Activated CD8-positive, alpha-beta T cell treated with anti-CD3 and anti-CD28 coated beads for 36 hours (primary cell): ENCODE measurements around the gene GPN2. TPM values are rescaled to one million over a fixed set of nuclear protein-coding genes. Genes with fewer than 3 reads are reported as not detected.
A peak's percentile ranks its signal among the peaks of the same experiment; 100 is the strongest.

Experiments used
- ATAC-seq: fragments of 200-7000 bp; cut with Tn5 transposase; one replicate; pipeline ENCODE4 v1.10.0; 2021; ENCODE audit warnings: mild to moderate bottlenecking, moderate library complexity
- CTCF ChIA-PET: fragments of 350-600 bp; sonication (Branson Sonifier 250); formaldehyde crosslinking; loops from one replicate; lab custom pipeline; 2021; ENCODE audit warnings: antibody characterized with exemption; lab: Charles Lee
- POLR2A ChIA-PET: fragments of 350-600 bp; sonication (Branson Sonifier 250); formaldehyde crosslinking; loops from one replicate; lab custom pipeline; 2021; ENCODE audit warnings: antibody characterized with exemption; lab: Charles Lee
- DNase-seq: peaks from one replicate; pipeline ENCODE4 v3.0.0-alpha.2; 2020
- H3K27ac Mint-ChIP-seq: one replicate; pipeline ENCODE4 v1.8.0; 2021; ENCODE audit warnings: mild to moderate bottlenecking, mixed read lengths
- H3K27me3 Mint-ChIP-seq: one replicate; pipeline ENCODE4 v1.8.0; 2021; ENCODE audit warnings: mixed read lengths
- H3K36me3 Mint-ChIP-seq: one replicate; pipeline ENCODE4 v1.8.0; 2021; ENCODE audit warnings: low read depth, mixed read lengths
- H3K4me1 Mint-ChIP-seq: one replicate; pipeline ENCODE4 v1.8.0; 2021; ENCODE audit warnings: low read depth, mixed read lengths
- H3K4me3 Mint-ChIP-seq: one replicate; pipeline ENCODE4 v1.8.0; 2021; ENCODE audit warnings: mild to moderate bottlenecking, moderate library complexity, mixed read lengths
- H3K9me3 Mint-ChIP-seq: one replicate; pipeline ENCODE4 v1.8.0; 2021; ENCODE audit warnings: mixed read lengths
- CTCF ChIP-seq: fragments of 200-600 bp; IDR thresholded peaks from one replicate; pipeline ENCODE4 v1.8.0; 2022; ENCODE audit warnings: antibody characterized with exemption, mild to moderate bottlenecking
- intact Hi-C: fragments of 100-400 bp; cut with micrococcal nuclease; formaldehyde crosslinking; loops from one replicate; pipeline ENCODE4 v1.10.0; 2022
- total RNA-seq, 2 experiments: library from RNA; stranded (reverse); gene quantifications; one replicate each; pipeline ENCODE4 v1.2.3, GENCODE V29; 2021

The GPN2 gene
- total RNA-seq, 2 experiments from 2014 or later: 45.9 to 47.9 TPM

GRCh38 chr1:26907071-26907917 lies 17.2 kb upstream of the GPN2 start:
- TF ChIP-seq CTCF: no peak
- no peaks in the 10 kb centered on the region for H3K9me3 Mint-ChIP-seq
- ChIA-PET CTCF (interaction anchor here (0.9 to 1.0 kb wide), 2 partner anchors 29 to 305 kb away, joined by 4 to 5 read pairs; no protein-coding TSS in a partner anchor), POLR2A (no interaction called here)
- intact Hi-C loops: no loop called here
- H3K4me1 Mint-ChIP-seq: peaks cover 2% of the 10 kb centered on the region
- no peak for ATAC-seq
- no peaks in the 10 kb centered on the region for H3K27me3 Mint-ChIP-seq
- no peak overlapping the region for H3K27ac Mint-ChIP-seq
- H3K4me3 Mint-ChIP-seq: no peak overlapping the region
- DNase-seq: no peak
- no peaks in the 10 kb centered on the region for H3K36me3 Mint-ChIP-seq

- Mint-ChIP-seq H3K27ac (peak overlapping the region; percentile 100), H3K4me3 (peak overlapping the region; percentile 93), H3K27me3 (no peaks in the 10 kb centered on the region), H3K9me3 (no peaks in the 10 kb centered on the region), H3K4me1 (peaks cover 34% of the 10 kb centered on the region), H3K36me3 (peaks cover 6% of the 10 kb centered on the region)
- POLR2A ChIA-PET: interaction anchor here (0.6 to 6.0 kb wide), 15 partner anchors 8 to 871 kb away, joined by 3 to 91 read pairs (median 3); partner anchors contain the start of genes GPN2, NR0B2, NUDC and STX12
- ATAC-seq (no peak), DNase-seq (no peak)
- CTCF ChIA-PET: interaction anchor here (0.9 to 3.5 kb wide), 7 partner anchors 11 to 143 kb away, joined by 3 to 11 read pairs (median 4); partner anchors contain the start of genes GPN2, PIGV and SFN
- intact Hi-C loops: loop anchor here (2.0 kb wide), 1 partner anchor 14 kb away; no protein-coding TSS in a partner anchor
- TF ChIP-seq CTCF: no peak
These were observed 10.9 kb upstream of the GPN2 start for GRCh38 chr1:26900815-26901511.

GRCh38 chr1:26900001-26900814 lies 10.1 kb upstream of the GPN2 start, which contains the start of gene GPATCH3:
Gene GPATCH3 (minus strand): TSS chr1:26900467. CDS start chr1:26900442, 25 bp downstream.
- Mint-ChIP-seq H3K36me3 (peaks cover 7% of the 10 kb centered on the region), H3K4me3 (peak within 1 kb of the TSS; percentile 93), H3K27me3 (no peaks in the 10 kb centered on the region), H3K4me1 (peaks cover 34% of the 10 kb centered on the region), H3K9me3 (no peaks in the 10 kb centered on the region), H3K27ac (peak within 1 kb of the TSS; percentile 100)
- TF ChIP-seq CTCF: no peak
- intact Hi-C loops: loop anchor here (2.0 kb wide), 1 partner anchor 13 kb away; no protein-coding TSS in a partner anchor
- CTCF ChIA-PET: interaction anchor here (0.9 to 3.5 kb wide), 8 partner anchors 10 to 144 kb away, joined by 3 to 11 read pairs (median 4); partner anchors contain the start of genes GPN2 and PIGV
- POLR2A ChIA-PET: interaction anchor here (0.6 to 6.0 kb wide), 21 partner anchors 8 to 1080 kb away, joined by 3 to 91 read pairs (median 3); partner anchors contain the start of genes GPN2, MTFR1L, NR0B2 and NUDC
- DNase-seq (peak; percentile 95), ATAC-seq (peak; percentile 95)

GRCh38 chr1:26897351-26897750 lies 7.3 kb upstream of the GPN2 start:
- ATAC-seq: no peak
- intact Hi-C loops: no loop called here
- Mint-ChIP-seq H3K36me3 (peaks cover 23% of the 10 kb centered on the region), H3K4me1 (peaks cover 32% of the 10 kb centered on the region), H3K4me3 (no peak overlapping the region), H3K27me3 (no peaks in the 10 kb centered on the region), H3K27ac (peak overlapping the region; percentile 52), H3K9me3 (no peaks in the 10 kb centered on the region)
- ChIA-PET POLR2A (interaction anchor here (5.2 to 6.0 kb wide), 2 partner anchors 8 to 24 kb away, joined by 31 to 91 read pairs; partner anchors contain the start of genes GPN2 and NUDC), CTCF (interaction anchor here (1.5 to 1.8 kb wide), 2 partner anchors 15 to 296 kb away, joined by 4 read pairs; no protein-coding TSS in a partner anchor)
- TF ChIP-seq CTCF: no peak
- no peak for DNase-seq
